Skeletal muscle tissue (tissue), 4 donors: ENCODE data around the gene CPD. TPM values are rescaled to one million over a fixed set of nuclear protein-coding genes. Genes with fewer than 3 reads are reported as not detected.
"Not testable (repeated sequence)": the region's sequence is repeated elsewhere in the genome, so short reads cannot be mapped to it uniquely, and the experiment has no call there.

ENCODE experiments used
- H3K27ac ChIP-seq: one replicate; pipeline ENCODE4 v1.7.0; 2013; ENCODE audit warnings: mild to moderate bottlenecking, low read depth, low read length, inconsistent platforms
- H3K27me3 ChIP-seq, 3 donors: one replicate each; pipeline ENCODE4 v1.7.0; 2013; ENCODE audit warnings: low read length in 3 of 3; ENCODE audit not compliant: control insufficient read depth in 3 of 3, insufficient read depth in 3 of 3
- H3K36me3 ChIP-seq, 3 donors: one replicate each; pipeline ENCODE4 v1.7.0; 2013; ENCODE audit warnings: low read length in 3 of 3; ENCODE audit not compliant: control insufficient read depth in 3 of 3, insufficient read depth in 3 of 3
- H3K4me1 ChIP-seq, 3 donors: one replicate each; pipeline ENCODE4 v1.7.0; 2013; ENCODE audit warnings: low read length in 3 of 3, mild to moderate bottlenecking in 3 of 3; ENCODE audit not compliant: control insufficient read depth in 3 of 3, insufficient read depth in 3 of 3
- H3K4me3 ChIP-seq, 3 donors: one replicate each; pipeline ENCODE4 v1.7.0; 2013; ENCODE audit warnings: low read length in 3 of 3
- H3K9ac ChIP-seq, 3 donors: one replicate each; pipeline ENCODE4 v1.7.0; 2013; ENCODE audit warnings: low read length in 3 of 3, mild to moderate bottlenecking in 3 of 3, moderate library complexity in 2 of 3, low read depth in 1 of 3
- H3K9me3 ChIP-seq, 3 donors: one replicate each; pipeline ENCODE4 v1.7.0; 2013; ENCODE audit warnings: low read length in 3 of 3; ENCODE audit not compliant: control insufficient read depth in 3 of 3
- total RNA-seq: library from RNA; depleted of rRNA; stranded (reverse); fragments of >200 nt; gene quantifications from one replicate; pipeline ENCODE4 v1.2.3, GENCODE V29; 2014
- donor health status: Osteomylitis.

Gene CPD
- total RNA-seq, 1 donor from 2014 or later, result 41.8 TPM

GRCh38 chr17:30449480-30449879 lies 70.8 kb downstream of the CPD start:
- H3K36me3 ChIP-seq, result peaks cover 0 to 11% (median 5%) of the 10 kb centered on the region in 3 donors
- no peak overlapping the region for H3K4me3 ChIP-seq
- no peaks in the 10 kb centered on the region for H3K4me1 ChIP-seq
- H3K27ac ChIP-seq, result no peak overlapping the region
- H3K27me3 ChIP-seq, result no peaks in the 10 kb centered on the region
- peak overlapping the region in 1 of 3 donors; percentile 17 for H3K9ac ChIP-seq
- no peaks in the 10 kb centered on the region for H3K9me3 ChIP-seq

DNA sequence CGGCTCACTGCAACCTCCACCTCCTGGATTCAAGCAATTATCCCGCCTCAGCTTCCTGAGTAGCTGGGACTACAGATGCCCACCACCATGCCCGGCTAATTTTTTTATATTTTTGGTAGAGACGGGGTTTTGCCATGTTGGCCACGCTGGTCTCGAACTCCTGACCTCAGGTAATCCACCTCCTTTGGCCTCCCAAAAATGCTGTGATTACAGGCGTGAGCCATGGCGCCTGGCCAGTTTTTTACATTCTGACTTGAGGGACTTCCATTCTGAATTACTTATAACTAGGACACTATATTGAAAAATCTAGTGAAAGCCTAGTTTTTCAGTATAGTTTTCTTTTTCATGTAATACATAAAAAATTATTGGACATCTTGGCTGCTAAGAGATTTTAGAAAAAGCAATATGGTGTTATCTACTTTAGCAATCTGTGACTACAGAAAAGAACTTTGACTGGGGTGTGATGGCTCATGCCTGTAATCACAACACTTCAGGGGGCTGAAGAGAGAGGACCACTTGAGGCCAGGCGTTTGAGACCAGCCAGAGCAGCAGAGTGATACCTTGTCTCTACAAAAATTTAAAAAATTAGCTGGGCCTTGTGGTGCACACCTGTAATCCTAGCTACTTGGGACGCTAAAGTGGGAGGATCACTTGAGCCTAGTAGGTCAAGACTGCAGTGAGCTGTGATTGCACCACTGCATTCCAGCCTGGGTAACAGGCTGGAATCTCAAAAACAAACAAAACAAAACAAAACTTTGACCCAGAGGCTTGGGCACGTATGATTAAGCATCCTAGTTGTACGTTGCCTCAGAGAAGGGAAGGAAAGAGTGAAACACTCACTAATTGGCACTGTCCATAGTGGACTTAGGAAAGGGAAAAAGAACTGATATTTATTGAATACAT lies 71.6 kb downstream of the CPD start:
- Histone ChIP-seq H3K27ac (no peak overlapping the region), H3K36me3 (peaks cover 0 to 15% (median 6%) of the 10 kb centered on the region in 3 donors), H3K9ac (no peak overlapping the region), H3K4me1 (no peaks in the 10 kb centered on the region), H3K4me3 (no peak overlapping the region), H3K27me3 (no peaks in the 10 kb centered on the region), H3K9me3 (no peaks in the 10 kb centered on the region)

- Histone ChIP-seq H3K36me3 (peaks cover 0 to 30% (median 27%) of the 10 kb centered on the region in 3 donors), H3K9ac (no peak overlapping the region), H3K9me3 (no peaks in the 10 kb centered on the region), H3K4me3 (no peak overlapping the region), H3K4me1 (no peaks in the 10 kb centered on the region), H3K27me3 (no peaks in the 10 kb centered on the region), H3K27ac (no peak overlapping the region)
Observed at GRCh38 chr17:30454635-30455034, 75.9 kb downstream of the CPD start.

DNA sequence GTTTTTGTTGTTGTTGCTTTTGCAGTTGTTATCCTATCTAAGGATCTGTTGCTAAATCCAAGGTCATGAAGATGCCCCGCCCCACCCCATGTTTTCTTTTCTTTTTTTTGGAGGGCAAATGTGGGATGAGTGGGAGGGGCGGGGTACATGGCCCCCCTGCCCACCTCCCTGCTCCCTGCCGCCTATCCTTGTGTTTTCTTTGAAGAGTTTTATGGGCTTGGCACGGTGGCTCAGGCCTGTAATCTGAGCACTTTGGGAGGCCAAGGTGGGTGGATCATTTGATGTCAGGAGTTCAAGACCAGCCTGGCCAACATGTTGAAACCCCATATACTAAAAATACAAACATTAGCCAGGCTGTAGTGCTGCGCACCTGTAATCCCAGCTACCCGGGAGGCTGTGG lies 79.6 kb downstream of the CPD start:
- Histone ChIP-seq H3K4me3 (no peak overlapping the region), H3K36me3 (peaks cover 3 to 45% (median 43%) of the 10 kb centered on the region in 3 donors), H3K9me3 (no peaks in the 10 kb centered on the region), H3K27ac (no peak overlapping the region), H3K4me1 (no peaks in the 10 kb centered on the region), H3K9ac (no peak overlapping the region), H3K27me3 (no peaks in the 10 kb centered on the region)

- H3K36me3 ChIP-seq, result peaks cover 3 to 46% (median 45%) of the 10 kb centered on the region in 3 donors
- H3K4me1 ChIP-seq, H3K27me3 ChIP-seq, H3K4me3 ChIP-seq, H3K9ac ChIP-seq, H3K27ac ChIP-seq, H3K9me3 ChIP-seq: not testable (repeated sequence)
Observed at GRCh38 chr17:30458797-30459413, 80.2 kb downstream of the CPD start.

GRCh38 chr17:30468465-30468864 lies 89.7 kb downstream of the CPD start:
- Histone ChIP-seq H3K4me1 (no peaks in the 10 kb centered on the region), H3K9me3 (no peaks in the 10 kb centered on the region), H3K36me3 (peaks cover 0 to 10% (median 2%) of the 10 kb centered on the region in 3 donors), H3K9ac (no peak overlapping the region), H3K27me3 (peaks cover 0 to 5% (median 3%) of the 10 kb centered on the region in 3 donors), H3K4me3 (no peak overlapping the region), H3K27ac (no peak overlapping the region)

DNA sequence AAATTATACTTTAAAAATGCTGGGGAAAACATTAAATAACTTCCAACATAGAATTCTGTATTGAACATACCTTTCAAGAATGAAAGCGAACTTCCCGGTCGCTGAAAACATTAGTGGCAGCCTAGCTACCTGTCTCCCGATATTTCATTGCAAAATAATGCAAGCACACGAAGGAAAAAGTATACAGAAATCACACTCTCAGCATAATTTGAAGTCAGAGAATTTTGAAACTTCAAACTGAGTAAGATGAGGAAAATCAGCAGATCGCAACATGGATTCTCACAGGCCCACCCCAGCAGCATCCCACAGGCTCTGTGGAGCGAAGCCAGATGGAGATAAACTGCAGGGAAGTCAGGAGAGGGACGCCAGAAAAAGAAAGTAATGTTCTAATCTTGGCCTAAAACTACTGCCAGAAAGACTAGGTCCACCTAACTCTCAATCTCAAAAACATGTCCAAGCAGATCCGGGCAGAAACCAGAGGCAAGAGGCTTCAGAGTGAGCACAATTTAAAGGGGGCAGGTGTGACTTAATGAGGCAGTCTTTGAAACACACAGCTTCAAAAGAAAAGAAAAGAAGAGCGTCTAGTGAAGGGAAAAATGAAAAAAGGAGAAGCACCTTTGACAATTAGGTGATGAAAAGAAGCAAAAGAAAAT lies 93.6 kb downstream of the CPD start:
- H3K27ac ChIP-seq, result no peak overlapping the region
- no peak overlapping the region for H3K9ac ChIP-seq
- peaks cover 3 to 6% (median 6%) of the 10 kb centered on the region in 3 donors for H3K4me1 ChIP-seq
- no peak overlapping the region for H3K4me3 ChIP-seq
- H3K36me3 ChIP-seq, result peaks cover 0 to under 1% (median 0%) of the 10 kb centered on the region in 3 donors
- H3K9me3 ChIP-seq, result no peaks in the 10 kb centered on the region
- H3K27me3 ChIP-seq, result peaks cover 0 to 5% (median 3%) of the 10 kb centered on the region in 3 donors

DNA sequence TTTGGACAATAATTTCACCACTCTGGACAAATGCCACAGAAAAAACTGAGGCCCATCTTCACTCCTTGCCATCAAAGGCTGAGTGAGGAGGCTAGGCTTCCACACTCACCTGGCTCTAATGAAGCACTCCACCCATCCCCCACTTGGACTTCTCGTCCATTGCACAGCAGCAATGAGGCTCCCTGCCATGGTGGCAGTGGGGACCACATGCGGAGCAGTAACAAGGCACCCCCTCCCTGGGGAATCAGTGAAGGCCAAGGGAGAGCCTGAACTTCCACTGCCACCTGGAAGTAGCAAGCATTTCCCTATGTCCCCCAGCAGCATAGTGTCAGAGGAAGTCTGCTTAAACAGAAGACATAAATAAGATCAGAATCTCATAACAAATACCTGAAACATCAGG lies 96.5 kb downstream of the CPD start:
- Histone ChIP-seq H3K9me3 (no peaks in the 10 kb centered on the region), H3K27me3 (peaks cover 0 to 5% (median 3%) of the 10 kb centered on the region in 3 donors), H3K4me3 (no peak overlapping the region), H3K4me1 (peaks cover 6 to 15% (median 7%) of the 10 kb centered on the region in 3 donors), H3K27ac (no peak overlapping the region), H3K36me3 (peaks cover 0 to 5% (median 4%) of the 10 kb centered on the region in 3 donors), H3K9ac (no peak overlapping the region)

- peak overlapping the region; percentile 93 to 99 (median 94) for H3K4me3 ChIP-seq
- H3K9me3 ChIP-seq, result no peaks in the 10 kb centered on the region
- H3K27me3 ChIP-seq, result peaks cover 0 to 5% (median 3%) of the 10 kb centered on the region in 3 donors
- peak overlapping the region; percentile 96 to 100 (median 97) for H3K9ac ChIP-seq
- H3K27ac ChIP-seq, result peak overlapping the region; percentile 97
- peaks cover 9 to 11% (median 9%) of the 10 kb centered on the region in 3 donors for H3K36me3 ChIP-seq
- peaks cover 6 to 15% (median 7%) of the 10 kb centered on the region in 3 donors for H3K4me1 ChIP-seq
Observed at GRCh38 chr17:30476726-30477082, 98.0 kb downstream of the CPD start.
